Esophagus squamous epithelium (tissue), 5 donors: ENCODE data around the gene PREX1. TPM values are rescaled to one million over a fixed set of nuclear protein-coding genes. Genes with fewer than 3 reads are reported as not detected.

Source experiments
- DNase-seq: peaks from one replicate; lab custom pipeline; 2025; lab: John Stamatoyannopoulos, UW
- H3K27ac ChIP-seq, 4 donors: fragments of 200-600 bp; sonication (generic); one replicate each; pipeline ENCODE4 v1.5.1; 2016 to 2019; ENCODE audit warnings: mild to moderate bottlenecking in 1 of 4
- H3K27me3 ChIP-seq, 4 donors: fragments of 200-600 bp; sonication (generic); 1 replicate in 3 of 4; 2 replicates in 1 of 4; pipeline versions ENCODE4 v1.5.1 to v1.6.0; 2017 to 2021; ENCODE audit warnings: antibody characterized with exemption in 1 of 4
- H3K36me3 ChIP-seq, 3 donors: fragments of 200-600 bp; sonication (generic); one replicate each; pipeline ENCODE4 v1.5.1; 2016 to 2019
- H3K4me1 ChIP-seq, 3 donors: fragments of 200-600 bp; sonication (generic); one replicate each; pipeline ENCODE4 v1.5.1; 2017 to 2019
- H3K4me3 ChIP-seq, 4 donors: fragments of 200-600 bp; sonication (generic); 1 replicate in 3 of 4; 2 replicates in 1 of 4; pipeline ENCODE4 v1.5.1; 2016 to 2019; ENCODE audit warnings: mild to moderate bottlenecking in 2 of 4, moderate library complexity in 1 of 4
- H3K9me3 ChIP-seq, 3 donors: fragments of 200-600 bp; sonication (generic); one replicate each; pipeline ENCODE4 v1.5.1; 2016 to 2019
- CTCF ChIP-seq, 6 experiments: fragments of 450-650 bp in 4 of 6; fragments of 200-600 bp in 2 of 6; sonication (generic) in 2 of 6; IDR thresholded peaks; one replicate each; pipeline ENCODE4 v1.5.1; 2016 to 2019; ENCODE audit warnings: antibody characterized with exemption in 6 of 6, mild to moderate bottlenecking in 4 of 6, moderate library complexity in 4 of 6
- POLR2A ChIP-seq, 4 donors: fragments of 450-650 bp; IDR thresholded peaks; one replicate each; pipeline ENCODE4 v1.6.1; 2017; ENCODE audit warnings: antibody characterized with exemption in 4 of 4, mild to moderate bottlenecking in 4 of 4, moderate library complexity in 3 of 4
- WGBS, 2 donors: methylation state at CpG; one replicate each; pipeline ENCODE4 v1.1.5; 2018; 5-methylcytosine and 5-hydroxymethylcytosine counted together
- intact Hi-C: fragments of 100-400 bp; cut with DNase I; formaldehyde crosslinking; loops from one replicate; pipeline ENCODE4 v1.15.0; 2022
- total RNA-seq, 4 donors: library from RNA; depleted of rRNA; stranded (reverse); fragments of >200 nt; gene quantifications; one replicate each; pipeline ENCODE4 v1.1.0, GENCODE V29; 2016
- donor health status: DM: yes; HTN: yes; CAD: no.

Gene PREX1
- total RNA-seq, 4 donors from 2014 or later, result 4.9 to 25.9 (median 8.9) TPM

- H3K36me3 ChIP-seq, result peaks cover 0 to 39% (median 0%) of the 10 kb centered on the region in 3 donors
- no peak for DNase-seq
- H3K27me3 ChIP-seq, result peaks cover 0 to 11% (median 0%) of the 10 kb centered on the region in 4 donors
- no peak overlapping the region for H3K4me3 ChIP-seq
- WGBS, 2 donors, result 52 to 53% methylated on average over 8 of the region's 8 CpGs
- intact Hi-C loops, result loop anchor here (2.0 kb wide), 1 partner anchor 246 kb away; no protein-coding TSS in a partner anchor
- no peak for TF ChIP-seq CTCF (IDR thresholded peaks at IDR 0.05)
- no peak for TF ChIP-seq POLR2A (IDR thresholded peaks at IDR 0.05)
- peaks cover 0 to 24% (median 5%) of the 10 kb centered on the region in 3 donors for H3K4me1 ChIP-seq
- no peaks in the 10 kb centered on the region for H3K9me3 ChIP-seq
- no peak overlapping the region for H3K27ac ChIP-seq
Measured at GRCh38 chr20:48658505-48658904, 169.3 kb downstream of the PREX1 start.

- H3K27me3 ChIP-seq, result peaks cover 0 to 11% (median 0%) of the 10 kb centered on the region in 4 donors
- H3K27ac ChIP-seq, result no peak overlapping the region
- TF ChIP-seq CTCF (IDR thresholded peaks at IDR 0.05), result no peak
- no peak for TF ChIP-seq POLR2A (IDR thresholded peaks at IDR 0.05)
- peaks cover 0 to 24% (median 5%) of the 10 kb centered on the region in 3 donors for H3K4me1 ChIP-seq
- H3K36me3 ChIP-seq, result peaks cover 0 to 43% (median 0%) of the 10 kb centered on the region in 3 donors
- no peak for DNase-seq
- no peaks in the 10 kb centered on the region for H3K9me3 ChIP-seq
- 60% methylated on average over 1 of the region's 9 CpGs; no CpG with 5 or more reads in 1 of the 2 donors for WGBS, 2 donors
- intact Hi-C loops, result loop anchor here (2.0 kb wide), 1 partner anchor 247 kb away; no protein-coding TSS in a partner anchor
- no peak overlapping the region for H3K4me3 ChIP-seq
Measured at GRCh38 chr20:48658198-48658476, 169.7 kb downstream of the PREX1 start.

GRCh38 chr20:48657426-48658197, 170.2 kb downstream of the PREX1 start:
- Histone ChIP-seq H3K4me3 (no peak overlapping the region), H3K4me1 (peaks cover 0 to 24% (median 5%) of the 10 kb centered on the region in 3 donors), H3K9me3 (no peaks in the 10 kb centered on the region), H3K27me3 (peaks cover 0 to 11% (median 0%) of the 10 kb centered on the region in 4 donors), H3K27ac (no peak overlapping the region), H3K36me3 (peaks cover 0 to 48% (median 0%) of the 10 kb centered on the region in 3 donors)
- intact Hi-C loops, result loop anchor here (2.0 kb wide), 1 partner anchor 247 kb away; no protein-coding TSS in a partner anchor
- TF ChIP-seq POLR2A (IDR thresholded peaks at IDR 0.05) (no peak), CTCF (IDR thresholded peaks at IDR 0.05) (peak; percentile 86 to 95 (median 94))
- WGBS, 2 donors, result 35 to 69% methylated on average over 7 to 9 of the region's 21 CpGs
- DNase-seq, result no peak

GRCh38 chr20:48656661-48657211, 171.1 kb downstream of the PREX1 start:
- Histone ChIP-seq H3K4me1 (peaks cover 0 to 24% (median 5%) of the 10 kb centered on the region in 3 donors), H3K9me3 (no peaks in the 10 kb centered on the region), H3K27ac (no peak overlapping the region), H3K27me3 (peaks cover 0 to 11% (median 0%) of the 10 kb centered on the region in 4 donors), H3K36me3 (peaks cover 0 to 57% (median 0%) of the 10 kb centered on the region in 3 donors), H3K4me3 (no peak overlapping the region)
- no peak for DNase-seq
- WGBS, 2 donors, result 63 to 73% methylated on average over 6 to 8 of the region's 15 CpGs
- intact Hi-C loops, result no loop called here
- no peak for TF ChIP-seq POLR2A (IDR thresholded peaks at IDR 0.05)
- peak in 1 of 6 experiments; percentile 23 for TF ChIP-seq CTCF (IDR thresholded peaks at IDR 0.05)

- Histone ChIP-seq H3K27ac (no peak overlapping the region), H3K4me1 (peaks cover 0 to 24% (median 5%) of the 10 kb centered on the region in 3 donors), H3K27me3 (peaks cover 0 to 11% (median 0%) of the 10 kb centered on the region in 4 donors), H3K9me3 (no peaks in the 10 kb centered on the region), H3K36me3 (peaks cover 0 to 63% (median 0%) of the 10 kb centered on the region in 3 donors), H3K4me3 (no peak overlapping the region)
- no peak for DNase-seq
- TF ChIP-seq CTCF (IDR thresholded peaks at IDR 0.05) (no peak), POLR2A (IDR thresholded peaks at IDR 0.05) (no peak)
- intact Hi-C loops, result no loop called here
- 72 to 77% methylated on average over 8 of the region's 8 CpGs for WGBS, 2 donors
Measured at GRCh38 chr20:48656137-48656536, 171.7 kb downstream of the PREX1 start.
